ENCODE results near the gene DEFB112.

GRCh38 chr6:50087231-50087954 lies 37.7 kb upstream of the DEFB112 start:
- TF ChIP-seq CTCF (conservative IDR thresholded peaks at IDR 0.05) (peak; percentile 26), ZFX (IDR thresholded peaks at IDR 0.05) (no peak)

Measured in C4-2B (cell line).